TTC549 (cell line): ENCODE data around the gene RPS17.

ENCODE experiments used
- FAIRE-seq: peaks from 2 replicates; lab custom pipeline; 2012; peaks lifted over from hg19 to GRCh38; lab: Jason Lieb, UNC

RPS17 gene

GRCh38 chr15:82540055-82540983 lies at the start of gene RPS17:
TSS of gene RPS17 (minus strand) at chr15:82540457. CDS start at chr15:82540428, 29 bp downstream.
- FAIRE-seq: no peak

- no peak for FAIRE-seq
These were observed 47.5 kb upstream of the RPS17 start for GRCh38 chr15:82587805-82588204.

GRCh38 chr15:82585072-82585471 lies 44.8 kb upstream of the RPS17 start:
- no peak for FAIRE-seq

GRCh38 chr15:82580713-82581112 lies 40.5 kb upstream of the RPS17 start:
- FAIRE-seq: no peak

GRCh38 chr15:82575335-82575734 lies 35.1 kb upstream of the RPS17 start:
- FAIRE-seq: no peak

GRCh38 chr15:82572986-82573385 lies 32.7 kb upstream of the RPS17 start:
- FAIRE-seq: no peak

GRCh38 chr15:82572311-82572710 lies 32.1 kb upstream of the RPS17 start:
- no peak for FAIRE-seq

- no peak for FAIRE-seq
These were observed 31.5 kb upstream of the RPS17 start for GRCh38 chr15:82571722-82572222.

GRCh38 chr15:82570721-82571508 lies 30.7 kb upstream of the RPS17 start:
- no peak for FAIRE-seq

GRCh38 chr15:82569834-82570233 lies 29.6 kb upstream of the RPS17 start:
- no peak for FAIRE-seq

GRCh38 chr15:82568986-82569385 lies 28.7 kb upstream of the RPS17 start:
- FAIRE-seq: no peak

- no peak for FAIRE-seq
These were observed 27.4 kb upstream of the RPS17 start for GRCh38 chr15:82567661-82568060.

- FAIRE-seq: no peak
These were observed 26.4 kb upstream of the RPS17 start for GRCh38 chr15:82566690-82567089.

- FAIRE-seq: no peak
These were observed 18.2 kb upstream of the RPS17 start for GRCh38 chr15:82558502-82558901.

- FAIRE-seq: no peak
These were observed 16.2 kb upstream of the RPS17 start for GRCh38 chr15:82556315-82557035.

- FAIRE-seq: no peak
These were observed 14.6 kb upstream of the RPS17 start for GRCh38 chr15:82554849-82555248.

- FAIRE-seq: no peak
These were observed 14.1 kb upstream of the RPS17 start for GRCh38 chr15:82554351-82554750.

GRCh38 chr15:82553846-82554245 lies 13.6 kb upstream of the RPS17 start:
- FAIRE-seq: no peak

- FAIRE-seq: no peak
These were observed 12.6 kb upstream of the RPS17 start for GRCh38 chr15:82552861-82553260.

GRCh38 chr15:82551646-82552247 lies 11.5 kb upstream of the RPS17 start:
- no peak for FAIRE-seq

GRCh38 chr15:82549199-82549665 lies 9.0 kb upstream of the RPS17 start:
- no peak for FAIRE-seq

- no peak for FAIRE-seq
These were observed 8.4 kb upstream of the RPS17 start for GRCh38 chr15:82548700-82549099.
